ENCODE data around the gene SLC16A3.

DNA sequence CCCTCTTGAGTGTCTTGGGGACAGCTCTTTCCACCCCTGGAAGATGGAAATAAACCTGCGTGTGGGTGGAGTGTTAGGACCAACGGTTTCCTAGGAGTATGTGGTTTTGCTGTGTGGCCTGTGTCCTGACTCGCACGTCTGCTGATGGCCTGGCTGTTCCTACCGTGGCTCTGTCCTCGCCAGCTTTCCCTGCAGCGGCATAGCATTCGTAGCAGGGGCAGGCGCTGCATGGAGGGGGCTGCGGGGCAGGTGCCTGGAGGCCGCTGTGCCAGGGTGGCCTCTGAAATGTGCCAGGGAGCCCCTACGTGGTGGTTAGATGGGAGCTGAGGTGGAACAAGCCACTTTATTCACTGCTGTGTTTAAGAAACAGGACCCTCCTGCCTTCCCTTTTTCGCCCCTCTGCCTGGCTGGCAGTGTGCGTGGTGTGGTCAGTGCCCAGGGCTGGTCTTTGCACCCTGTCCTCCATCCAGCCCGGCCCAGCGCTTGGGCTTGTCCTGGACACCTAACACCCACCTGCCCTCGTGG lies 10.6 kb downstream of the SLC16A3 start:
- TF ChIP-seq CTCF (optimal IDR thresholded peaks at IDR 0.05 in 1 of 3, IDR thresholded peaks at IDR 0.05 in 1 of 3, conservative IDR thresholded peaks at IDR 0.05 in 1 of 3; ENCODE audit: extremely low read depth in 1 of 3, insufficient read depth in 2 of 3, low read length in 3 of 3) (no peak), EZH2 (IDR thresholded peaks at IDR 0.05; ENCODE audit: low read length) (no peak)

All from keratinocyte (primary cell).